Right lung (tissue), 10 donors: Measurements from ENCODE around the gene PLCD1. TPM values are rescaled to one million over a fixed set of nuclear protein-coding genes. Genes with fewer than 3 reads are reported as not detected.
A peak's percentile ranks its signal among the peaks of the same experiment; 100 is the strongest.
"Not testable (repeated sequence)": the region's sequence is repeated elsewhere in the genome, so short reads cannot be mapped to it uniquely, and the experiment has no call there.

Experiments used
- DNase-seq, 2 donors: peaks; one replicate each; pipeline ENCODE4 v3.0.0-alpha.2; 2013
- long read RNA-seq, 8 donors: transcript quantifications; one replicate each; lab custom pipeline, GENCODE V29; 2026
- polyA plus RNA-seq, 5 donors: library from polyadenylated mRNA; unstranded; fragments of 120-200 nt; gene quantifications; one replicate each; pipeline versions ENCODE4 v1.2.1 to v1.2.3, GENCODE V29; 2013; ENCODE audit warnings: inconsistent platforms in 1 of 5, low replicate concordance in 1 of 5; ENCODE audit not compliant: insufficient read length in 5 of 5, insufficient read depth in 1 of 5

Gene PLCD1
- 10 to 100 TPM; 37.6 to 47.2 (median 44.0) TPM for polyA plus RNA-seq
- long read RNA-seq, donor 1, partial matches to known transcripts = 5 of 11 reads
- long read RNA-seq, donor 1, other reads (novel, unspliced or antisense) = 0 of 11 reads
- long read RNA-seq, donor 2, transcript PLCD1-201 (15 exons, 2,769 nt) = major isoform, 8 of 8 reads
- long read RNA-seq, donor 2, partial matches to known transcripts = 0 of 8 reads
- long read RNA-seq, donor 2, other reads (novel, unspliced or antisense) = 0 of 8 reads
- long read RNA-seq, donor 3, partial matches to known transcripts = 15 of 22 reads
- long read RNA-seq, donor 3, other reads (novel, unspliced or antisense) = 0 of 22 reads
- long read RNA-seq, donor 4, partial matches to known transcripts = 0 of 3 reads
- long read RNA-seq, donor 4, other reads (novel, unspliced or antisense) = 0 of 3 reads
- long read RNA-seq, donor 5, partial matches to known transcripts = 12 of 21 reads
- long read RNA-seq, donor 5, other reads (novel, unspliced or antisense) = 0 of 21 reads
- long read RNA-seq, donor 6, transcript PLCD1-201 (15 exons, 2,769 nt) = major isoform, 9 of 21 reads
- long read RNA-seq, donor 6, partial matches to known transcripts = 11 of 21 reads
- long read RNA-seq, donor 6, other reads (novel, unspliced or antisense) = 0 of 21 reads
- long read RNA-seq, donor 7, partial matches to known transcripts = 8 of 11 reads
- long read RNA-seq, donor 7, other reads (novel, unspliced or antisense) = 0 of 11 reads
- long read RNA-seq, donor 8, partial matches to known transcripts = 0 of 1 reads
- long read RNA-seq, donor 8, other reads (novel, unspliced or antisense) = 0 of 1 reads

DNA sequence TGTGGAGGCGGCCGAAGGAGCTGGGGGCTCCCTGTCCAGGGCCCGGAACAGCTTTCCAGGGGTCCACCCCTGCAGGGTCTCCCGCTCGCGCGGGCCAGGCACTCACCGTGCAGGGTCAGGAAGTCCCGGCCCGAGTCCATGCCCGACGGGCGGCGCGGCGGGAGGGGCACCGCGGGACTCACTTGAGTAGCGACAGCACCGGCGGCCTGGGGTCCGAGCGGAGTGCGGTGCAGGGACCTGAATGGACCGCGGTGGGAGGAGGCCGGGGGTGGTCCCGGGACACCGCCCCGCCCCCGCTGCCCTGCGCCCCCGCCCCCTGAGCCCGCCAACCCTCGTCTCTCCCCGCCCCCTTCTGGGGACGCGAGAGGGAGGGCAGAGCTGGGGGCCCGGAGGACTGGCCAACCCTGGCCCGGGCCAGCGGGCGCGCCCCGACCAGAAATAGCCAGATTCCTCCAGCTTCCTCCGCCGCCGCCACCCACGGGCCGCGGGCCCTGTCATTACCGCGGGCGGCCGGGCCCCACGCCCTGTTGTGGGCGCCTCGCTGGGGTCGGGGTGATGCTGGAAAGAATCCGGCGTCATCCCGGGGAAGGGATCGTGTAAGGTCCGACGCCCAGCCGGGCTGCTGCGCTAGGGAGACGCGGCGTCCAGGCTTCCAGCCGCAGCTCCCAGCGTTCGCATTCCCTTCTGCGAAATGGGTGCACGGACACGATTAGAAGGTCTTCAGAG is at the start of gene PLCD1:
PLCD1 (minus strand) TSS at position 243 of the 726 bp plus-strand sequence; CDS start at position 140, 103 bp downstream.
- peak; percentile 84 to 85 for DNase-seq

DNA sequence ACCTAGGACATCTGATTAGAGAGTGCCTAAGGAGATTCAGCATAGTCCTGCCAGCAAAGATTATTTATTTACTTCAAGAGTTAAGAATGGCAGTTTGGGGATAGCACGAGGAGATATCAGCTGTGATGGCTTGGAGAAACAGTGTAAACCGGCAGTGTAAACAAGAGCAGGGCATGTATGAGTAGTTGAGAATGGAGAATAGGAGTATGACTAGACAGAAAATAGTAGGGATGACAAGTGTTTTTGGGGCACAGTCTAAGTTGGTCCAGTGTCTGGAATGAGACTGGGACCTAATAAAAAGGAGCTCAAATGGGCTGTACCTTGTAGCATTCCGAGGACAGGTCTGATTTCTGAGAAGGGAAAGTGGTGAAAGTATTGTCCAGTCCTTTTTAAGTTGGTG is 47.6 kb upstream of the PLCD1 start:
- DNase-seq = not testable (repeated sequence)

DNA sequence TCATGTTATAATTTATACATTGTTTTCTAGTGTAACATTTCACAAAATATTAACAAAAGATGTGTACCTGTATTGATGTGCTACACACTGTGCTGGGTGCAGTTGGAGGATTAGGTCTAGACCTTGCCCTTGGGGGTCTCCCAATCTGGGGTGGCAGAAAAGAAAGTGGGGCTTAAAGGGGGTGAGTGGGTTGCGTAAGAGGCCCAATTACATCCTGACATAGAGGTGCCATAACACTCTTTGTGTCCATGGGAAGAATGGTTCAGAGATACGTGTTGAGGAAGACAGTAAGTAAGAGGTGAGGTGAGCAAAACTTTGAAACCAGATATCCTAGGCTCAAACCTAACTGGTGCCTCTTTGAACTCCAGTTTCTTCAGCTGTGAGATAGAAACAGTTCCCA is 40.6 kb upstream of the PLCD1 start:
- DNase-seq = no peak

DNA sequence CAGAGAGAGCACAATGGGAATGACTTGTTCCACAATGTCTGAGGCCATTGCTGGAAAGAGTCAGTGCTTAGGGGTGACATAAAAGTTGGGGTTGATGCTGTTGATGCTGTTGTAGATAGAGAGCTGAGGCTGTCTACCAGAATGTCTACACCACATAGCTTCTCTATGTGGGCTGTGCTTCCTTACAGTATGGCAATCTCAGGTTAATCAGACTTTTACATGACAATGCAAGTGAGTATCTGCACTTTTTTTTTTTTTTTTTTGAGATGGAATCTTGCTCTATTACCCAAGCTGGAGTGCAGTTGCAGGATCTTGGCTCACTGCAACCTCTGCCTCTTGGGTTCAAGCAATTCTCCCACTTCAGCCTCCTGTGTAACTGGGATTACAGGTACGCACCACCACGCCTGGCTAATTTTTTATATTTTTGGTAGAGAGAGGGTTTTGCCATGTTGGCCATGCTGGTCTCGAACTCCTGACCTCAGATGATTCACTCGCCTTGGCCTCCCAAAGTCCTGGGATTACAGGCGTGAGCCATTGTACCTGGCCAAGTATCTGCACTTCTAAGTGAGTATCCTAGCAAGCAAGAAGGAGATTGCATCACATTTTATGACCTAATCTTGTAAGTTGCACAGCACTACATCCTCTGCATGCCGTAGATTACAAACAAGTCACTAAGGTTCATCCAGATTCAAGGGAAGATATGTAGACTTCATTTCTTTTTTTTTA is 38.2 kb upstream of the PLCD1 start:
- DNase-seq = no peak

DNA sequence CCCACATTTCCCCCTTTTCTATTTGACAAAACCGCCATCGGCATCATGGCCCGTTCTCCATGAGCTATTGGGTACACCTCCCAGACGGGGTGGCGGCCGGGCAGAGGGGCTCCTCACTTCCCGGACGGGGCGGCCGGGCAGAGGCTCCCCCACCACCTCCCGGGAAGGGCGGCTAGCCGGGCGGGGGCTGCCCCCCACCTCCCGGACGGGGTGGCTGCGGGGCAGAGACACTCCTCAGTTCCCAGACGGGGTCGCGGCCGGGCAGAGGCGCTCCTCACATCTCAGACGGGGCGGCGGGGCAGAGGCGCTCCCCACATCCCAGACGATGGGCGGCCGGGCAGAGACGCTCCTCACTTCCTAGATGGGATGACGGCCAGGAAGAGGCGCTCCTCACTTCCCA is 35.0 kb upstream of the PLCD1 start:
- DNase-seq = not testable (repeated sequence)

DNA sequence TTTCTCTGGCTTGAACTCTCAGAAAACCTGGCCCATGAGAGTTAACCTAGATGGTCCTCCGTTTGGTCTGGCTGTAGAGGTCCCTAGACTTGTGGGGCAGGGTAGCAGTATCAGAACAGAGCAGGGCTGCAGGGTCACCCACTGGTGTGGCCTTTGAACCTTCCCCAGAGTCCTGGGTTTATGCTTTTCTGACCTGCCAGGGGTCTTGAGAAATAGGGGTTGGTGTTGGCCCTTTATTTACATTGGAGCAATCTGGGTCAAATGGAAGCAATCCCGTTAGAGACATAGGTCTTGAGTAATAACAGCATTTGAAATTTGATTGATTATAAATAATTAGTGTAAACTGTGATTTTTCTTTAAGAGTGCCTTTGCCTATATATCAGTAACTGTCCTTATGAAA is 33.4 kb upstream of the PLCD1 start:
- DNase-seq = no peak

DNA sequence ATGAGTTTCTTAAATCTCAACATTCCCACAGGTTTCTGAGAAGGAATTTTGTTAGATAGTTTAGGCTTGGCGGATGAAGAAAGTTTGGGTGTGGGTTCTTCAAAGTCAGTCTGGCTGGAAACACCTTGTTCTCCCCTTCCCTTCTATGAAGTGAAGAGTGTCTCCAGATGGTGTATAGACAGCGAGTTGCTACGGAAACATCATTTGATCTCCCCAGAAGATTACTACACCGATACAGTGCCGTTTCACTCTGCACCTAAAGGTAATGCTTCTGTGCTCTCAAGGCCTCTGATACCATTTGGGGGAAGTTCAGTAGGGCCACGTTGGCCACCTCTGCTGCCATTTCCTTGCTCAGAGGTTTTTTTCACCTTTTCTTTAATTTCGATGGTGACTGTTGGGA is 30.1 kb upstream of the PLCD1 start:
- no peak for DNase-seq

DNA sequence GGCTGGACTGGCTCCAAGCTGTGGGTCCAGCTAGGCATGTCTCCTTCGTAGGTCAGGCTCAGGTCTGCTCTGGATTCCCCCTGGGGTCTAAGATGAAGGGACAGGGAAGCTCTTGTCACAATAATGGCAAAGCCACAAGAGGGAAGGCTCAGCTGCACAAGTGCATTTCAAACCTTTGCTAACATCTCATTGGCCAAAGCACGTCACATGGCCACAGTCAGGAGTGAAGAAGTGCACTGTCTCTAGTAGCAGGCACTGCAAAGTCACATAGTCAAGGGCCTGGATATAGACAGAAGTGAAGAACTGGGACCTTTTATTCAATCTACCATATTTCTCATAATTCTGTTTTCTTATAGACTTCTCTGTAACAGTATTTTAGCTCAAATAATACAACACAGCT is 29.7 kb upstream of the PLCD1 start:
- DNase-seq = no peak

DNA sequence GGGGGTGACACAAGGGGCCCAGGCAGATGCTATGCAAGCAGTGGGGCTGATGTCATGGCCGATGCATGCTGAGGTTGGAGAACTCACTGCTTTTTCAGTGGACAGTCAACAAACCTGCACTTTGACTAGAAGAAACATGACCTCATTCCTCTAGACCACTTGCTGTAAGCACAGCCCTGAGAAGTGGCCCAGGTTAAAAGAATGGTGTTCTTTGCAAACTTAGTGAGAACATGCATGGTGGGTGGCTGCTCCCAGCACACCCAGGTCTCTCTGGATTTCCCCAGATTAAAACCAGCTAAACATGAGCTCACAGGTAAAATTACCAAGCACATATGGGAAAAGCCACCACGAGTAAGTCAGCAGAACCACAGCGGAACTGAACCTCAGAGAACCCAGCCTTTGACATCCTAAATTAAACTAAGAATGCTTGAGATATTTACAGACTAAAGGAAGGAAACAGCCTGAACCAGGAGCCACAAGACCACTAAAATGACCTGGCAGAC is 25.1 kb upstream of the PLCD1 start:
- peak in 1 of 2 donors; percentile 24 for DNase-seq

DNA sequence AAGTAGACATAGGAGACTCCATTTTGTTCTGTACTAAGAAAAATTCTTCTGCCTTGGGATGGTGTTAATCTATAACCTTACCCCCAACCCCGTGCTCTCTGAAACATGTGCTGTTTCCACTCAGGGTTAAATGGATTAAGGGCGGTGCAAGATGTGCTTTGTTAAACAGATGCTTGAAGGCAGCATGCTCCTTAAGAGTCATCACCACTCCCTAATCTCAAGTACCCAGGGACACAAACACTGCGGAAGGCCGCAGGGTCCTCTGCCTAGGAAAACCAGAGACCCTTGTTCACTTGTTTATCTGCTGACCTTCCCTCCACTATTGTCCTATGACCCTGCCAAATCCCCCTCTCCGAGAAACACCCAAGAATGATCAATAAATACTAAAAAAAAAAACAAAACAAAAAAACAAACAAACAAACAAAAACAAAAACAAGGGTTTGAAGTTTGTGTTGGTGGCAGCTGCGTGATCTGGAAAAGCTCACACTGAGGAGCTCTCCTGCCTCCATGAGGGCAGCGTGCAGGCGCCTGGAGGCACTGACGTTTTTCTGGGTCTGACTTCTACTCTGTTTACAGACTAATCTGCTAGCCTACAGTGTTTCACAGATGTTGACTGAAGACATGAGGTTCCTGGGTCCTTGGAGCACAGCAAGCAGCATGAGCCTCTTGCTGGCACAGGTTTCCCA is 24.5 kb upstream of the PLCD1 start:
- DNase-seq = not testable (repeated sequence)

DNA sequence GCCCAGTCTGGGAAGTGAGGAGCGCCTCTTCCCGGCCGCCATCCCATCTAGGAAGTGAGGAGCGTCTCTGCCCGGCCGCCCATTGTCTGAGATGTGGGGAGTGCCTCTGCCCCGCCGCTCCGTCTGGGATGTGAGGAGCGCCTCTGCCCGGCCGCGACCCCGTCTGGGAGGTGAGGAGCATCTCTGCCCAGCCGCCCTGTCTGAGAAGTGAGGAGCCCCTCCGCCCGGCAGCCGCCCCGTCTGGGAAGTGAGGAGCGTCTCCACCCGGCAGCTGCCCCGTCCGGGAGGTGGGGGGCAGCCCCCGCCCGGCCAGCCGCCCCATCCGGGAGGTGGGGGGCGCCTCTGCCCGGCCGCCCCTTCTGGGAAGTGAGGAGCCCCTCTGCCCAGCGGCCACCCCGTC is 23.8 kb upstream of the PLCD1 start:
- DNase-seq = not testable (repeated sequence)

DNA sequence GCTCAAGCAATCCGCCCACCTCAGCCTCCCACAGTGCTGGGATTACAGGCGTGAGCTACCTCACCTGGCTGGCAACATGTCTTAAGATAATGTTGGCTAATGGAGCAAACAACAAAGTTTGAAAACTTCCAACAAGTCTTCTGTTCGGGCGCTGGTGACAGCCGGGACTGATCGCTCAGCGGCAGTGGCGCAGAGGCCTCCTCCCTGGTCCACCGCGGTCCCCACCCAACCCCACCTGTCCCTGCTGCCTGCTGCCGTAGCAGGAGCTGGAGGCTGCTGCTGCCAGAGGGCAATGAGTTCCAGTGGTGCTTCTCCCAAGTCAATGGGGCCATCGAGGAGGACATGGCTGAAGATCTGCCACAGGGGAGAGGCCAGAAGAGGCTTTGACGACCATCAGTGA is 21.7 kb upstream of the PLCD1 start:
- no peak for DNase-seq

DNA sequence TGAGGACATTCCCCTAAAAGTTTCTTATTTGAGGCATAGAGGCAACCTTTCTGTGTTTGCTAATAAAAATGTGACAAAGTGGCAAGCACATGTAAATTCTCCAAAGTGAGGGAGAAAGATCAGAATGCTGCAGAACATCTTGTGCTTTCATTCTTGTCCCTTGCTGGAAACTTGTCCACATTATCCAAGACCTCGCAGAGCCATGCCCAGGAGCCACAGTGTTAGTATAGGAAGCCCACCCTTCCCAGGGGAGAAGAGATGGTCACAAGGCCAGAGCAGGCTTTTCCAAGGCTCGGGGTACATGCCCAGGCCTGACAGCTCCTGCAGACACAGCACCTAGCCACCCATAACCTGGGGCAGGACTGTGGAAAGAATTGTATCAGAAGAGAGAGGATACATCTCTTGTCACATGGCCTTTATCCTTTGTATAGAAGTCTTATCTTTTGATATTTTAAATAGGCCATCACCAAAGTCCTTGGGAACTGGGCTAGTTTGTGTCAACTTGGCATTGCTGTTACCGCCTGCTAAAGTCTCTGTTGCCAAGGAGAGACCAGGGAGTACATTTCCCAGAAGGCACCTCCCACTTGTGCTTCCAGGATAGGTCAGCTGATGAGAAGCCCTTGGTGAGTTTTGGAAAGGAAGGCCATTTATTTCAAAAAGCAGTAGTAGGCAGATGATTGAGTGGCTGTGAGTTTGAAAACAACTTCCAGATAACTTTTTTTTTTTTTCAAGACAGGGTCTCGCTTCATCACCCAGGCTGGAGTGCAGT is 20.1 kb upstream of the PLCD1 start:
- DNase-seq = no peak

DNA sequence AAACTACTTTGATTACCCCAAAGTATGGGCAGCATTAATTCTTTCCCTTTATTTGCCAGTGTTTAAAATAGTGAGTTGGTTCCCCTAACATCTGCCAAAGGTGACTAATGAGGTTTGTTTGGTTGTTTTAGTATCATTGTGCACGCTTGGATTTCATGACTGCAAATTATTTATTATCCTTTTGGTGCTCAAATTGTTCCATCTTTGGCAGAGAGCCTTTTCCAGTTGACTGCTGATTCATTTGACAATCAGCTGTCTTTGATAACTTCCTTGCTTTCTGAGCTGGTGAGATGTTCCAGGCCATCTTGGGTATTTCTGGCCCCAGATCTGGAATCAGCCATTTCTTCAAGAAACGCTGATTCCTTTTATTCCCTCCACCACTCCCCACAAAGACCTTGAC is 18.5 kb upstream of the PLCD1 start:
- no peak for DNase-seq

DNA sequence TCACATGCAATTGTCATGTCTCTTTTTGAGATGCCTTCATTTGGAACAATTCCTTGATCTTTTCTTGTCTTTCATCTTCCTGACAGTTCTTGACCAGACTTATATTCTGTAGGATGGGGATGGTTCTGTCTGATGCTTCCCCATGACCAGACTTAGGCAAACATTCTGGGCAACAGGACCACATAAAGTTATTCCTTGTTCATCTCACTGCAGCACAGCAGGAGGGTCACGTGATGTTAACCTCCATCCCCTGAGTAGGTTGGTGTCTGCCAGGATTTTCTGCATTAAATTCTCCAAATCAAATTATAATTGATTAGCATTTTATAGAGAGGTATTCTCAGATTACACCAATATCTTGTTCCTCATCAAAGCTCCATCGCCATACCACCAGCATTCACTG is 17.4 kb upstream of the PLCD1 start:
- DNase-seq = no peak

DNA sequence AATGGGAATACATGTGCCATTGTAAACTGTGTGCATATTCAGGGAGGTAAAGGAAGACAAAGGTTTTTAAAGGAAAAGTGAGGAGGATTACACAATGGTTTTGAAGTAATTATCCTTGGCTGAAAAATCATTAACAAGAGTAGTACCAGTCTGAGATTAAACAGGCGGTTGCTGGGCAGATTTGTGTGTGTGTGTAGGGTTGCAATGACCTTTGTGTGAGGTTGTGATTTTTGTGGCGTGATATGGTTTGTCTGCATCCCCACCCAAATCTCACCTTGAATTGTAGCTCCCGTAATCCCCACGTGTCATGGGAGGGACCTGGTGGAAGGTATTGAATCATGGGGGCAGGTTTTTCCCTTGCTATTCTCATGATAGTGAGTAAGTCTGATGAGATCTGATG is 16.6 kb upstream of the PLCD1 start:
- no peak for DNase-seq

DNA sequence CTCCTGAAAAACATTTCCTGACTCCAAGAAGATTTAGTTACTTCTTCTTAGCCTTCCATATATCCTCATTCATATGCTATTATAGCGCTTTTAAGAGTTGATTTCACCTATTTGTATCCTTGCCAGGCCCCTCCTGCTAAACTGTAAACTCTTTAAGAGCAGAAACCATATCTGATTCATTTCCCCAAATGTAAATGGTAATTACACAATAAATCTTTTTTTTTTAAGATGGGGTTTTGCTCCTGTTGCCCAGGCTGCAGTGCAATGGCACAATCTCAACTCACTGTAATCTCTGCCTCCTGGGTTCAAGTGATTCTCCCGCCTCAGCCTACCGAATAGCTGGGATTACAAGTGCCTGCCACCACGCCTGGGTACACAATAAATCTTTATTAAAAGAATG is 14.0 kb upstream of the PLCD1 start:
- no peak for DNase-seq

DNA sequence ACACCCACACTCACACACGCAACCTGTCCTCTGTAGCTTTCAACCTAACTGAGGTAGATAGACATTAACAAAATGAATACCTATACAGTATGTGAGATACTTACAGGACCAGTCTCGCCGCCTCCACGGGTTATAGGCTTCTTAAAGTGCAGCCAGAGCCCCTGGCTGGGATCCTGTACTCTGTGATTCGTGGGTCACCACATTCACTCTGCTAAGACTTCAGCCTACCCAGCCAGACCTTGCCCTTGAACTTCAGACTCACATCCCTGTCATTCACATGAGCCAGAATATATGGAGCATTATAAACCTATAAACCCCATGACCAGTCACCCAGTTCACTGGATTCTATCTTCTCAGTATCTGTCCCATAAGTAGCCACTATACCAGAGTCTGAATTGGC is 11.0 kb upstream of the PLCD1 start:
- DNase-seq = no peak

DNA sequence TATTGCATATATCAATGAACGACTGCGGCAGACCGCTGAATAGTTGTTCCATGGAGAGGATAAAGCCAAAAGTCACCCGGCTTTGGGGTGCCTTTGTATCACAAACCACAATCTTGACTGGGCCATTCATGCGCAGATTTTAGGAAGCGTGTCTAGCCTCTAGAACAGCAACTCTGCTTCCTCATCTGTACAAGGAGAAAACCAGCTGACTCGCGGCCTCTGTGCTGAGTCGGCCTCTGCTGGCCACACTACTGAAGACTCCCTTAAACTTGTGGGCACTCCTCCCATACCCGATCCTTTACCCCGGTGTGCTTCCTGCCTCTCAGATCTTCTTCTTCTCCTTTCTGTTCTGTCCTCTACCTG is 10.4 kb upstream of the PLCD1 start:
- peak in 1 of 2 donors; percentile 15 for DNase-seq
